H1 (cell line): ENCODE results near the gene VPS37C.
"Not testable (repeated sequence)": the region's sequence is repeated elsewhere in the genome, so short reads cannot be mapped to it uniquely, and the experiment has no call there.

Source experiments
- ATF3 ChIP-seq: IDR thresholded peaks from 2 replicates; pipeline ENCODE4 v1.6.1; 2011; ENCODE audit warnings: low read depth, mild to moderate bottlenecking, low read length; ENCODE audit not compliant: insufficient read depth
- CEBPB ChIP-seq: IDR thresholded peaks from 2 replicates; pipeline ENCODE4 v1.6.1; 2012; ENCODE audit warnings: low read depth, low read length
- CTCF ChIP-seq, 3 experiments: IDR thresholded peaks; 1 replicate in 2 of 3; 2 replicates in 1 of 3; pipeline versions ENCODE4 v1.5.1 to v1.6.1; 2011; ENCODE audit warnings: low read length in 3 of 3, mild to moderate bottlenecking in 3 of 3, inconsistent platforms in 2 of 3, low read depth in 1 of 3, moderate library complexity in 1 of 3; ENCODE audit not compliant: insufficient read depth in 1 of 3; ENCODE audit errors: control extremely low read depth in 1 of 3
- EZH2 ChIP-seq: fragments of 200-600 bp; sonication (generic); IDR thresholded peaks from 2 replicates; pipeline ENCODE4 v1.7.1; 2012; ENCODE audit warnings: low read depth, mild to moderate bottlenecking, moderate library complexity, low read length, inconsistent platforms; ENCODE audit not compliant: severe bottlenecking
- FOSL1 ChIP-seq: IDR thresholded peaks from 2 replicates; pipeline ENCODE4 v1.6.1; 2011; ENCODE audit warnings: mild to moderate bottlenecking, low read depth, low read length, moderate library complexity; ENCODE audit not compliant: insufficient read depth
- JUND ChIP-seq: IDR thresholded peaks from 2 replicates; pipeline ENCODE4 v1.6.1; 2011; ENCODE audit warnings: mild to moderate bottlenecking, improper control_type of control experiment, low read length
- KDM1A ChIP-seq: fragments of 200-600, 300-600 bp; sonication (generic); IDR thresholded peaks from 2 replicates; pipeline ENCODE4 v1.7.1; 2016; ENCODE audit warnings: mild to moderate bottlenecking, low read length, borderline replicate concordance
- RAD21 ChIP-seq, 2 experiments: IDR thresholded peaks in 1 of 2; conservative IDR thresholded peaks in 1 of 2; 2 replicates each; pipeline ENCODE4 v1.6.1; 2011; ENCODE audit warnings: low read depth in 2 of 2, low read length in 2 of 2, improper control_type of control experiment in 1 of 2, inconsistent platforms in 1 of 2, mild to moderate bottlenecking in 1 of 2, moderate library complexity in 1 of 2
- RFX5 ChIP-seq: IDR thresholded peaks from 2 replicates; pipeline ENCODE4 v1.6.1; 2011; ENCODE audit warnings: low read depth, low read length, improper control_type of control experiment, borderline replicate concordance
- RXRA ChIP-seq: IDR thresholded peaks from 2 replicates; pipeline ENCODE4 v1.6.1; 2011; ENCODE audit warnings: low read depth, mild to moderate bottlenecking, low read length, moderate library complexity; ENCODE audit not compliant: insufficient read depth
- TBP ChIP-seq: IDR thresholded peaks from 2 replicates; pipeline ENCODE4 v1.6.1; 2011; ENCODE audit warnings: low read depth, low read length, improper control_type of control experiment
- TCF12 ChIP-seq: IDR thresholded peaks from 2 replicates; pipeline ENCODE4 v1.6.1; 2011; ENCODE audit warnings: low read depth, mild to moderate bottlenecking, low read length

- not testable (repeated sequence) for TF ChIP-seq ATF3; TCF12; JUND; TBP; FOSL1; CTCF (IDR thresholded peaks at IDR 0.05; ENCODE audit: control extremely low read depth in 1 of 3, insufficient read depth in 1 of 3, low read depth in 1 of 3, low read length in 3 of 3); KDM1A; CEBPB; RAD21 (IDR thresholded peaks at IDR 0.05 in 1 of 2, conservative IDR thresholded peaks at IDR 0.05 in 1 of 2; ENCODE audit: low read depth in 2 of 2, low read length in 2 of 2); EZH2; RXRA; RFX5
These were observed 63.0 kb downstream of the VPS37C start for GRCh38 chr11:61098261-61098660.
